ENCODE data around the gene PLET1. TPM values are rescaled to one million over a fixed set of nuclear protein-coding genes. Genes with fewer than 3 reads are reported as not detected.

PLET1 gene
- total and polyA plus RNA-seq, 9 of the 15 experiments (the other 6 are each of a cell fraction or from before 2014, with no cell fraction given) = not detected

- Histone ChIP-seq H3K4me1 (replicated peaks in 1 of 2; ENCODE audit: control insufficient read depth in 2 of 2, insufficient read depth in 2 of 2, low read length in 2 of 2) (peaks cover 2 to 17% of the 10 kb centered on the region in 2 experiments; a peak in 4 of 5 replicates), H3K4me2 (ENCODE audit: insufficient read depth, low read length) (no peak overlapping the region)
Measured at GRCh38 chr11:112274007-112274783, 13.5 kb upstream of the PLET1 start.

More at GRCh38 chr11:112274007-112274783, 13.5 kb upstream of the PLET1 start:
- ATAC-seq (peak; percentile 72), DNase-seq (ENCODE audit: extremely low read depth in 1 of 4, low spot score in 3 of 4) (peak in 2 of 4 experiments; percentile 45 to 60), FAIRE-seq (peak; percentile 75)
- Histone ChIP-seq H3K9ac (ENCODE audit: insufficient read depth in 1 of 2, low read depth in 2 of 2, low read length in 2 of 2) (no peak overlapping the region), H3K27me3 (ENCODE audit: control insufficient read depth in 2 of 2, insufficient read depth in 2 of 2, low read length in 2 of 2) (no peaks in the 10 kb centered on the region), H3K79me2 (ENCODE audit: control insufficient read depth, insufficient read depth, low read length) (no peaks in the 10 kb centered on the region), H3K9me1 (ENCODE audit: control insufficient read depth, insufficient read depth, low read length) (no peaks in the 10 kb centered on the region), H3K27ac (ENCODE audit: extremely low read depth, low read depth, low read length) (no peak overlapping the region), H3K9me3 (replicated peaks; ENCODE audit: control insufficient read depth, insufficient read depth, low read depth, low read length) (no peaks in the 10 kb centered on the region), H3K4me3 (no peak overlapping the region), H4K20me1 (replicated peaks; ENCODE audit: control insufficient read depth, insufficient read depth, low read length) (no peaks in the 10 kb centered on the region), H2AFZ (ENCODE audit: low read depth, low read length) (no peak overlapping the region), H3K36me3 (ENCODE audit: control insufficient read depth, insufficient read depth, low read length) (no peaks in the 10 kb centered on the region)
- intact Hi-C loops (cut with micrococcal nuclease) = no loop called here
- ChIA-PET CTCF (ENCODE audit: low intra/inter-chr PET ratio) (interaction anchor here (1.2 kb wide), 1 partner anchor 9 kb away, joined by 3 read pairs; no protein-coding TSS in a partner anchor), POLR2A (interaction anchor here (0.6 to 1.1 kb wide), 2 partner anchors 14 to 22 kb away, joined by 4 to 6 read pairs; no protein-coding TSS in a partner anchor)
- BruUV-seq (replicated peaks) = no TSS peak
- WGBS (ENCODE audit: insufficient coverage, low coverage, missing lambda C conversion rate) = 33% methylated on average over 7 of the region's 7 CpGs
- in situ Hi-C loops (cut with MboI) = no loop called here
- TF ChIP-seq, protein P1, sequence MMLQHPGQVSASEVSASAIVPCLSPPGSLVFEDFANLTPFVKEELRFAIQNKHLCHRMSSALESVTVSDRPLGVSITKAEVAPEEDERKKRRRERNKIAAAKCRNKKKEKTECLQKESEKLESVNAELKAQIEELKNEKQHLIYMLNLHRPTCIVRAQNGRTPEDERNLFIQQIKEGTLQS (IDR thresholded peaks at IDR 0.05) = peak; percentile 64
- TF ChIP-seq, protein P1 (CRISPR knock-in tag; conservative IDR thresholded peaks at IDR 0.05) = no peak
- no peak for TF ChIP-seq ZSCAN32 (CRISPR knock-in tag; IDR thresholded peaks at IDR 0.05)
- TF ChIP-seq, protein P2, sequence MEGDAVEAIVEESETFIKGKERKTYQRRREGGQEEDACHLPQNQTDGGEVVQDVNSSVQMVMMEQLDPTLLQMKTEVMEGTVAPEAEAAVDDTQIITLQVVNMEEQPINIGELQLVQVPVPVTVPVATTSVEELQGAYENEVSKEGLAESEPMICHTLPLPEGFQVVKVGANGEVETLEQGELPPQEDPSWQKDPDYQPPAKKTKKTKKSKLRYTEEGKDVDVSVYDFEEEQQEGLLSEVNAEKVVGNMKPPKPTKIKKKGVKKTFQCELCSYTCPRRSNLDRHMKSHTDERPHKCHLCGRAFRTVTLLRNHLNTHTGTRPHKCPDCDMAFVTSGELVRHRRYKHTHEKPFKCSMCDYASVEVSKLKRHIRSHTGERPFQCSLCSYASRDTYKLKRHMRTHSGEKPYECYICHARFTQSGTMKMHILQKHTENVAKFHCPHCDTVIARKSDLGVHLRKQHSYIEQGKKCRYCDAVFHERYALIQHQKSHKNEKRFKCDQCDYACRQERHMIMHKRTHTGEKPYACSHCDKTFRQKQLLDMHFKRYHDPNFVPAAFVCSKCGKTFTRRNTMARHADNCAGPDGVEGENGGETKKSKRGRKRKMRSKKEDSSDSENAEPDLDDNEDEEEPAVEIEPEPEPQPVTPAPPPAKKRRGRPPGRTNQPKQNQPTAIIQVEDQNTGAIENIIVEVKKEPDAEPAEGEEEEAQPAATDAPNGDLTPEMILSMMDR (IDR thresholded peaks at IDR 0.05 in 2 of 3, conservative IDR thresholded peaks at IDR 0.05 in 1 of 3; ENCODE audit: insufficient read depth in 2 of 3, low read depth in 1 of 3, low read length in 3 of 3) = peak in 2 of 3 experiments; percentile 17 to 37; a peak in 1 of 6 replicates
- no peak for TF ChIP-seq RFX5 (IDR thresholded peaks at IDR 0.05; ENCODE audit: low read depth, low read length)
- no peak for TF ChIP-seq HDAC1 (IDR thresholded peaks at IDR 0.05)
- TF ChIP-seq CEBPB (tag; IDR thresholded peaks at IDR 0.05) = peak; percentile 52; the same call in 1 of the 2 replicates
- peak in 2 of 3 experiments; percentile 53 to 83 for TF ChIP-seq YY1 (IDR thresholded peaks at IDR 0.05; ENCODE audit: borderline replicate concordance in 1 of 3, control insufficient read depth in 1 of 3, extremely low read depth in 1 of 3, insufficient read depth in 3 of 3, insufficient read length in 1 of 3, insufficient replicate concordance in 2 of 3, low read depth in 1 of 3, low read length in 2 of 3)
- no peak for TF ChIP-seq CEBPG (CRISPR knock-in tag; IDR thresholded peaks at IDR 0.05)
- peak; percentile 30 to 44; a peak in 2 of 4 replicates for TF ChIP-seq CEBPG (tag; conservative IDR thresholded peaks at IDR 0.05 in 1 of 2, IDR thresholded peaks at IDR 0.05 in 1 of 2)
